ENCODE measurements around the gene OXLD1. TPM values are rescaled to one million over a fixed set of nuclear protein-coding genes. Genes with fewer than 3 reads are reported as not detected.
A peak's percentile ranks its signal among the peaks of the same experiment; 100 is the strongest.

The OXLD1 gene
- total and polyA plus RNA-seq, 2 donors (not counting 1 experiment from before 2014, with no cell fraction given) = 39.5 to 102 TPM

- ATAC-seq (ENCODE audit: low read depth) = no peak
- no peak for DNase-seq
- Mint-ChIP-seq H3K9me3 (ENCODE audit: insufficient read depth) (no peaks in the 10 kb centered on the region), H3K27me3 (no peaks in the 10 kb centered on the region), H3K27ac (peak overlapping the region; percentile 41), H3K4me1 (peaks cover 14% of the 10 kb centered on the region), H3K4me3 (peak overlapping the region; percentile 75)
- Histone ChIP-seq H3K79me2 (ENCODE audit: control insufficient read depth, insufficient read depth, low read length) (no peaks in the 10 kb centered on the region), H3K4me3 (ENCODE audit: control extremely low read depth in 1 of 5, extremely low read depth in 1 of 5, insufficient read depth in 1 of 5, low read depth in 2 of 5, low read length in 4 of 5) (peak overlapping the region in 3 of 5 experiments; percentile 7 to 32 (median 8)), H3K9ac (ENCODE audit: low read length) (no peak overlapping the region), H3K4me1 (ENCODE audit: control insufficient read depth in 2 of 2, insufficient read depth in 2 of 2, low read length in 2 of 2) (peaks cover 15 to 25% of the 10 kb centered on the region in 2 donors), H2AFZ (ENCODE audit: insufficient read depth, low read depth, low read length, poor library complexity, severe bottlenecking) (peak overlapping the region; percentile 86), H3K4me2 (replicated peaks; ENCODE audit: low read depth, low read length, poor library complexity, severe bottlenecking) (peak overlapping the region; percentile 95), H3K36me3 (replicated peaks in 1 of 2; ENCODE audit: control extremely low read depth in 1 of 2, control insufficient read depth in 1 of 2, extremely low read depth in 1 of 2, insufficient read depth in 2 of 2, low read length in 1 of 2) (peaks cover 0 to 10% of the 10 kb centered on the region in 2 experiments), H3K9me3 (ENCODE audit: control extremely low read depth in 1 of 3, control insufficient read depth in 2 of 3, insufficient read depth in 1 of 3, low read length in 2 of 3) (no peaks in the 10 kb centered on the region), H3K27me3 (replicated peaks in 1 of 4; ENCODE audit: control extremely low read depth in 1 of 4, control insufficient read depth in 3 of 4, insufficient read depth in 4 of 4, low read length in 3 of 4) (peaks cover 0 to 3% (median 0%) of the 10 kb centered on the region in 4 experiments), H4K20me1 (ENCODE audit: control insufficient read depth, insufficient read depth, low read length, poor library complexity, severe bottlenecking) (no peaks in the 10 kb centered on the region), H3K27ac (ENCODE audit: low read length in 2 of 2) (no peak overlapping the region)
- 18% methylated on average over 29 of the region's 29 CpGs for WGBS (ENCODE audit: insufficient coverage)
- intact Hi-C loops (cut with micrococcal nuclease) = no loop called here
- POLR2A ChIA-PET = interaction anchor here (1.3 kb wide), 1 partner anchor 27 kb away, joined by 8 read pairs; the partner anchor contains the start of genes ARL16 and HGS
- CTCF ChIA-PET = interaction anchor here (0.8 to 0.9 kb wide), 2 partner anchors 8 to 9 kb away, joined by 3 read pairs; partner anchors contain the start of gene MRPL12
- no peak for TF ChIP-seq CTCF (IDR thresholded peaks at IDR 0.05)
- no peak for TF ChIP-seq EZH2 (IDR thresholded peaks at IDR 0.05; ENCODE audit: borderline replicate concordance, insufficient read depth, low read depth, low read length, poor library complexity, severe bottlenecking)
These were observed 44.3 kb upstream of the OXLD1 start for GRCh38 chr17:81710514-81711308.

- no peaks in the 10 kb centered on the region for H3K9me3 ChIP-seq (ENCODE audit: control extremely low read depth in 1 of 3, control insufficient read depth in 2 of 3, insufficient read depth in 1 of 3, low read length in 2 of 3)
- H4K20me1 ChIP-seq (ENCODE audit: control insufficient read depth, insufficient read depth, low read length, poor library complexity, severe bottlenecking) = no peaks in the 10 kb centered on the region
- peaks cover 23 to 35% of the 10 kb centered on the region in 2 donors for H3K4me1 ChIP-seq (ENCODE audit: control insufficient read depth in 2 of 2, insufficient read depth in 2 of 2, low read length in 2 of 2)
- Mint-ChIP-seq H3K4me3 (no peak overlapping the region), H3K4me1 (peaks cover 25% of the 10 kb centered on the region), H3K9me3 (ENCODE audit: insufficient read depth) (no peaks in the 10 kb centered on the region), H3K27me3 (no peaks in the 10 kb centered on the region), H3K27ac (no peak overlapping the region)
- no peak overlapping the region for H3K4me2 ChIP-seq (replicated peaks; ENCODE audit: low read depth, low read length, poor library complexity, severe bottlenecking)
- H2AFZ ChIP-seq (ENCODE audit: insufficient read depth, low read depth, low read length, poor library complexity, severe bottlenecking) = no peak overlapping the region
- no peak for DNase-seq
- intact Hi-C loops (cut with micrococcal nuclease) = no loop called here
- no peak overlapping the region for H3K27ac ChIP-seq (ENCODE audit: low read length in 2 of 2)
- 95% methylated on average over 16 of the region's 17 CpGs for WGBS (ENCODE audit: insufficient coverage)
- no peak overlapping the region for H3K9ac ChIP-seq (ENCODE audit: low read length)
- H3K27me3 ChIP-seq (replicated peaks in 1 of 4; ENCODE audit: control extremely low read depth in 1 of 4, control insufficient read depth in 3 of 4, insufficient read depth in 4 of 4, low read length in 3 of 4) = peaks cover 0 to 3% (median 0%) of the 10 kb centered on the region in 4 experiments
- CTCF ChIA-PET = no interaction called here
- H3K4me3 ChIP-seq (ENCODE audit: control extremely low read depth in 1 of 5, extremely low read depth in 1 of 5, insufficient read depth in 1 of 5, low read depth in 2 of 5, low read length in 4 of 5) = no peak overlapping the region
- TF ChIP-seq EZH2 (IDR thresholded peaks at IDR 0.05; ENCODE audit: borderline replicate concordance, insufficient read depth, low read depth, low read length, poor library complexity, severe bottlenecking) (no peak), CTCF (IDR thresholded peaks at IDR 0.05) (no peak)
- peaks cover 0 to 10% of the 10 kb centered on the region in 2 experiments for H3K36me3 ChIP-seq (replicated peaks in 1 of 2; ENCODE audit: control extremely low read depth in 1 of 2, control insufficient read depth in 1 of 2, extremely low read depth in 1 of 2, insufficient read depth in 2 of 2, low read length in 1 of 2)
- ATAC-seq (ENCODE audit: low read depth) = no peak
- POLR2A ChIA-PET = no interaction called here
- H3K79me2 ChIP-seq (ENCODE audit: control insufficient read depth, insufficient read depth, low read length) = peaks cover 9% of the 10 kb centered on the region
These were observed 42.4 kb upstream of the OXLD1 start for GRCh38 chr17:81708739-81709185.

Data from B cell (primary cell).